Heart right ventricle (tissue), 16 donors: ENCODE measurements around the gene NR1D1. TPM values are rescaled to one million over a fixed set of nuclear protein-coding genes. Genes with fewer than 3 reads are reported as not detected.

Experiments
- ATAC-seq, 8 donors: fragments of 200-7000 bp; cut with Tn5 transposase; one replicate each; pipeline ENCODE4 v1.9.1; 2020; ENCODE audit warnings: mild to moderate bottlenecking in 8 of 8, moderate library complexity in 8 of 8, moderate number of reproducible peaks in 1 of 8
- DNase-seq, 2 donors: peaks; one replicate each; pipeline ENCODE4 v3.0.0-alpha.2; 2020
- H3K27ac ChIP-seq, 10 donors: fragments of 200-600 bp; sonication (generic) in 2 of 10; one replicate each; pipeline versions ENCODE4 v1.5.0 to v1.8.0; 2020 to 2022; ENCODE audit warnings: mild to moderate bottlenecking in 3 of 10
- H3K27me3 ChIP-seq, 7 donors: fragments of 200-600 bp; one replicate each; pipeline ENCODE4 v1.8.0; 2021 to 2022; ENCODE audit warnings: mild to moderate bottlenecking in 2 of 7
- H3K36me3 ChIP-seq, 9 donors: fragments of 200-600 bp; sonication (generic) in 1 of 9; one replicate each; pipeline versions ENCODE4 v1.5.0 to v1.8.0; 2020 to 2022; ENCODE audit warnings: mild to moderate bottlenecking in 2 of 9
- H3K4me1 ChIP-seq, 9 donors: fragments of 200-600 bp; sonication (generic) in 1 of 9; one replicate each; pipeline versions ENCODE4 v1.5.0 to v1.8.0; 2020 to 2022; ENCODE audit warnings: mild to moderate bottlenecking in 4 of 9
- H3K4me3 ChIP-seq, 10 donors: fragments of 200-600 bp; sonication (generic) in 2 of 10; one replicate each; pipeline versions ENCODE4 v1.5.0 to v1.8.0; 2020 to 2022; ENCODE audit warnings: mild to moderate bottlenecking in 7 of 10, moderate library complexity in 2 of 10
- H3K9me3 ChIP-seq, 11 donors: fragments of 200-600 bp in 10 of 11; sonication (generic) in 2 of 11; one replicate each; pipeline versions ENCODE4 v1.5.0 to v1.8.0; 2013 to 2022; ENCODE audit warnings: mild to moderate bottlenecking in 2 of 11, control low read depth in 1 of 11, moderate library complexity in 1 of 11
- CTCF ChIP-seq, 9 donors: fragments of 200-600 bp; sonication (generic) in 2 of 9; IDR thresholded peaks; one replicate each; pipeline versions ENCODE4 v1.5.0 to v1.8.0; 2021 to 2022; ENCODE audit warnings: antibody characterized with exemption in 9 of 9, mild to moderate bottlenecking in 5 of 9, moderate library complexity in 1 of 9
- WGBS, 2 donors: extraction: QIAGEN DNeasy Blood & Tissue Kit; methylation state at CpG; one replicate each; pipeline ENCODE4 v1.1.7; 2013; ENCODE audit warnings: inconsistent platforms in 1 of 2; 5-methylcytosine and 5-hydroxymethylcytosine counted together
- intact Hi-C, 10 donors: fragments of 100-400 bp; cut with DNase I; formaldehyde crosslinking; loops; one replicate each; pipeline versions ENCODE4 v1.11.1 to v1.14.2; 2022
- polyA plus RNA-seq, 2 donors: library from polyadenylated mRNA; stranded (reverse); fragments of 200-250 nt; gene quantifications; one replicate each; pipeline ENCODE4 v1.2.3, GENCODE V29; 2013
- total RNA-seq, 10 donors: library from RNA; stranded (reverse); fragmentation: NEBNext Ultra II Directional in 3 of 10; extraction: Animal tissue kit (Norgen Biotek cat#: 25700) in 3 of 10; gene quantifications; one replicate each; pipeline versions ENCODE4 v1.2.1 to v1.2.4, GENCODE V29; 2021 to 2023
- donor health status: Arrhythmogenic right ventricular cardiomyopathy.
- donor health status: ischemic (EF 13 %, LVEDD 7.1; RV severe dilation, severe dysfunction).
- donor health status: healthy with polysubstance abuse.
- donor health status: DM: no; HTN: yes; CAD: no.
- donor health status: DM: no; HTN: no; CAD: no.
- donor health status: ischemic (EF 25% LVEDD 6.9; RV normal size, moderate dysfunction).
- donor health status: ischemic (EF 25% LVEDD 5.7; RV mildly dilated, moderate dysfunction).
- donor health status: healthy.
- donor health status: DM: yes; HTN: yes; CAD: no.
- donor health status: Ischemic cardiomyopathy.
- donor health status: ischemic (EF 35%, LVEDD 5.7; RV mildly dilated, moderate dysfunction).
- donor health status: nonischemic (EF 11% LVEDD 7.7; RV severe dilation, severe dysfunction).
- donor health status: DM: yes; HTN: yes; CAD: no.
- donor health status: PGD.
- donor health status: ischemic (EF 29% LVEDD 5.4; RV normal size, mild dysfunction).
- donor health status: nonischemic (EF 23%, LVEDD 6.1; RV moderate dilation, normal function).

NR1D1 gene
- total and polyA plus RNA-seq, 12 donors = 5.5 to 41.3 (median 25.1) TPM

- Histone ChIP-seq H3K9me3 (no peaks in the 10 kb centered on the region), H3K4me3 (peak overlapping the region in 9 of 10 donors; percentile 23 to 100 (median 82)), H3K36me3 (peaks cover 0 to 55% (median 50%) of the 10 kb centered on the region in 9 donors), H3K27ac (peak overlapping the region; percentile 81 to 99 (median 95)), H3K27me3 (no peaks in the 10 kb centered on the region), H3K4me1 (peaks cover 48 to 90% (median 79%) of the 10 kb centered on the region in 9 donors)
- 22 to 35% methylated on average over 9 of the region's 9 CpGs for WGBS, 2 donors
- peak; percentile 61 to 74 for DNase-seq
- ATAC-seq = peak in 6 of 8 donors; percentile 5 to 43 (median 22)
- TF ChIP-seq CTCF (IDR thresholded peaks at IDR 0.05) = no peak
- intact Hi-C loops = loop anchor here in 4 of 10 donors (2.0 to 10.0 kb wide), 3 partner anchors 23 to 187 kb away; partner anchors contain the start of genes THRA (in 2 of the 4) and CDC6 (in 1 of the 4)
Observed at GRCh38 chr17:40097931-40098845, 2.2 kb downstream of the NR1D1 start.

- DNase-seq (no peak), ATAC-seq (no peak)
- no peaks in the 10 kb centered on the region for H3K9me3 ChIP-seq
- peak overlapping the region; percentile 81 to 99 (median 95) for H3K27ac ChIP-seq
- 53 to 67% methylated on average over 10 of the region's 10 CpGs for WGBS, 2 donors
- H3K4me1 ChIP-seq = peaks cover 44 to 91% (median 79%) of the 10 kb centered on the region in 9 donors
- intact Hi-C loops = loop anchor here in 3 of 10 donors (5.0 to 10.0 kb wide), 2 partner anchors 35 to 188 kb away; partner anchors contain the start of genes THRA (in 2 of the 3) and CDC6 (in 1 of the 3)
- no peak for TF ChIP-seq CTCF (IDR thresholded peaks at IDR 0.05)
- H3K4me3 ChIP-seq = peak overlapping the region in 8 of 10 donors; percentile 70 to 100 (median 84)
- H3K36me3 ChIP-seq = peaks cover 0 to 66% (median 54%) of the 10 kb centered on the region in 9 donors
- no peaks in the 10 kb centered on the region for H3K27me3 ChIP-seq
Observed at GRCh38 chr17:40097087-40097486, 3.3 kb downstream of the NR1D1 start.

- ATAC-seq = no peak
- peaks cover 0 to 74% (median 54%) of the 10 kb centered on the region in 9 donors for H3K36me3 ChIP-seq
Observed at GRCh38 chr17:40095944-40096791, 4.2 kb downstream of the NR1D1 start.

More at GRCh38 chr17:40095944-40096791, 4.2 kb downstream of the NR1D1 start:
- TF ChIP-seq CTCF (IDR thresholded peaks at IDR 0.05) = no peak
- H3K9me3 ChIP-seq = no peaks in the 10 kb centered on the region
- H3K4me1 ChIP-seq = peaks cover 47 to 90% (median 79%) of the 10 kb centered on the region in 9 donors
- DNase-seq = peak in 1 of 2 donors; percentile 70
- H3K27ac ChIP-seq = peak overlapping the region; percentile 84 to 99 (median 95)
- peak overlapping the region in 6 of 10 donors; percentile 76 to 100 (median 88) for H3K4me3 ChIP-seq
- intact Hi-C loops = loop anchor here in 3 of 10 donors (5.0 to 10.0 kb wide), 2 partner anchors 34 to 189 kb away; partner anchors contain the start of genes THRA (in 2 of the 3) and CDC6 (in 1 of the 3)
- no peaks in the 10 kb centered on the region for H3K27me3 ChIP-seq
- WGBS, 2 donors = 48 to 58% methylated on average over 23 of the region's 23 CpGs
